Epidermal melanocyte (primary cell): Measurements from ENCODE around the gene MAPK13.
A peak's percentile ranks its signal among the peaks of the same experiment; 100 is the strongest.
"Not testable (repeated sequence)": the region's sequence is repeated elsewhere in the genome, so short reads cannot be mapped to it uniquely, and the experiment has no call there.

Experiments
- DNase-seq: peaks from one replicate; pipeline ENCODE4 v3.0.0; 2011; ENCODE audit warnings: low spot score; ENCODE audit not compliant: insufficient read length

The MAPK13 gene

GRCh38 chr6:36114798-36115408 is 15.4 kb upstream of the MAPK13 start:
- no peak for DNase-seq

GRCh38 chr6:36115412-36115811 is 14.9 kb upstream of the MAPK13 start:
- DNase-seq: no peak

GRCh38 chr6:36116066-36116864 is 14.0 kb upstream of the MAPK13 start:
- DNase-seq: no peak

- DNase-seq: no peak
These were observed 13.4 kb upstream of the MAPK13 start for GRCh38 chr6:36116943-36117342.

- DNase-seq: no peak
These were observed 12.4 kb upstream of the MAPK13 start for GRCh38 chr6:36117658-36118549.

GRCh38 chr6:36118550-36119107 is 11.7 kb upstream of the MAPK13 start:
- DNase-seq: no peak

- no peak for DNase-seq
These were observed 11.1 kb upstream of the MAPK13 start for GRCh38 chr6:36119209-36119608.

GRCh38 chr6:36120018-36120417 is 10.3 kb upstream of the MAPK13 start:
- no peak for DNase-seq

- DNase-seq: no peak
These were observed 9.8 kb upstream of the MAPK13 start for GRCh38 chr6:36120539-36120938.

- DNase-seq: no peak
These were observed 9.1 kb upstream of the MAPK13 start for GRCh38 chr6:36120979-36121786.

GRCh38 chr6:36121787-36122494 is 8.4 kb upstream of the MAPK13 start:
- no peak for DNase-seq

- DNase-seq: no peak
These were observed 7.6 kb upstream of the MAPK13 start for GRCh38 chr6:36122495-36123269.

GRCh38 chr6:36123270-36124139 is 6.8 kb upstream of the MAPK13 start:
- DNase-seq: peak; percentile 59

GRCh38 chr6:36124346-36124745 is 6.0 kb upstream of the MAPK13 start:
- DNase-seq: not testable (repeated sequence)

- no peak for DNase-seq
These were observed 5.4 kb upstream of the MAPK13 start for GRCh38 chr6:36124881-36125280.

GRCh38 chr6:36125575-36125974 is 4.7 kb upstream of the MAPK13 start:
- DNase-seq: no peak

GRCh38 chr6:36126121-36126520 is 4.2 kb upstream of the MAPK13 start:
- no peak for DNase-seq
